RWPE2 (cell line): ENCODE measurements around the gene KCNQ2.

Experiments used
- ATAC-seq: fragments of 200-7000 bp; cut with Tn5 transposase; 3 replicates; pipeline ENCODE4 v1.9.1; 2021; ENCODE audit warnings: low read depth
- DNase-seq: peaks from one replicate; pipeline ENCODE4 v3.0.0-alpha.2; 2020; ENCODE audit warnings: low spot score
- H3K27ac ChIP-seq: fragments of 450-650 bp; 2 replicates; pipeline ENCODE4 v1.5.1; 2017; ENCODE audit warnings: mild to moderate bottlenecking; ENCODE audit not compliant: poor library complexity, severe bottlenecking
- H3K27me3 ChIP-seq: fragments of 250-450 bp; sonication (Bioruptor Pico); 2 replicates; pipeline ENCODE4 v1.5.1; 2021; ENCODE audit warnings: mild to moderate bottlenecking, moderate library complexity; ENCODE audit not compliant: insufficient read depth, poor library complexity, severe bottlenecking
- H3K36me3 ChIP-seq: fragments of 250-450 bp; sonication (Bioruptor Pico); 2 replicates; pipeline ENCODE4 v1.5.1; 2020; ENCODE audit warnings: low read depth, mild to moderate bottlenecking, moderate library complexity
- H3K4me1 ChIP-seq: fragments of 250-450 bp; sonication (Bioruptor Pico); 2 replicates; pipeline ENCODE4 v1.5.1; 2021; ENCODE audit warnings: mild to moderate bottlenecking, moderate library complexity; ENCODE audit not compliant: insufficient read depth, poor library complexity, severe bottlenecking
- H3K4me3 ChIP-seq: fragments of 250-450 bp; sonication (Bioruptor Pico); 2 replicates; pipeline ENCODE4 v1.5.1; 2021; ENCODE audit warnings: mild to moderate bottlenecking, moderate library complexity; ENCODE audit not compliant: severe bottlenecking
- H3K9me3 ChIP-seq: fragments of 250-450 bp; sonication (Bioruptor Pico); 2 replicates; pipeline ENCODE4 v1.5.1; 2021; ENCODE audit warnings: mild to moderate bottlenecking, moderate library complexity; ENCODE audit not compliant: severe bottlenecking
- CTCF ChIP-seq: fragments of 450-650 bp; IDR thresholded peaks from one replicate; pipeline ENCODE4 v1.5.1; 2017; ENCODE audit warnings: mild to moderate bottlenecking, moderate library complexity; ENCODE audit not compliant: poor library complexity, severe bottlenecking

Gene KCNQ2

GRCh38 chr20:63500902-63501817 lies 28.7 kb upstream of the KCNQ2 start:
- TF ChIP-seq CTCF, result no peak
- H3K4me1 ChIP-seq, result no peaks in the 10 kb centered on the region
- ATAC-seq (no peak), DNase-seq (peak; percentile 85)
- peaks cover 27% of the 10 kb centered on the region for H3K27me3 ChIP-seq
- no peaks in the 10 kb centered on the region for H3K36me3 ChIP-seq
- no peak overlapping the region for H3K4me3 ChIP-seq
- no peak overlapping the region for H3K27ac ChIP-seq
- H3K9me3 ChIP-seq, result no peaks in the 10 kb centered on the region

- DNase-seq, result peak; percentile 84
- TF ChIP-seq CTCF, result no peak
- no peak for ATAC-seq
- no peaks in the 10 kb centered on the region for H3K9me3 ChIP-seq
- H3K27ac ChIP-seq, result no peak overlapping the region
- no peak overlapping the region for H3K4me3 ChIP-seq
- H3K27me3 ChIP-seq, result peaks cover 27% of the 10 kb centered on the region
- no peaks in the 10 kb centered on the region for H3K36me3 ChIP-seq
- H3K4me1 ChIP-seq, result no peaks in the 10 kb centered on the region
Measured at GRCh38 chr20:63500151-63500901, 27.9 kb upstream of the KCNQ2 start.

GRCh38 chr20:63499338-63499969 lies 27.0 kb upstream of the KCNQ2 start:
- Histone ChIP-seq H3K27me3 (peaks cover 27% of the 10 kb centered on the region), H3K4me1 (no peaks in the 10 kb centered on the region), H3K27ac (no peak overlapping the region), H3K36me3 (no peaks in the 10 kb centered on the region), H3K9me3 (no peaks in the 10 kb centered on the region), H3K4me3 (peak overlapping the region; percentile 5)
- no peak for TF ChIP-seq CTCF
- ATAC-seq, result no peak
- DNase-seq, result no peak

GRCh38 chr20:63498960-63499337 lies 26.5 kb upstream of the KCNQ2 start, which contains the start of gene EEF1A2:
Gene EEF1A2, minus strand, starts transcription at chr20:63499083. Its CDS starts 1,320 bp downstream, at chr20:63497763.
- Histone ChIP-seq H3K4me1 (no peaks in the 10 kb centered on the region), H3K27ac (no peak within 1 kb of the TSS), H3K27me3 (peaks cover 27% of the 10 kb centered on the region), H3K4me3 (peak within 1 kb of the TSS; percentile 26), H3K9me3 (no peaks in the 10 kb centered on the region), H3K36me3 (no peaks in the 10 kb centered on the region)
- TF ChIP-seq CTCF, result peak; percentile 34
- ATAC-seq, result no peak
- no peak for DNase-seq
